IPS-15b (cell line): Measurements from ENCODE around the gene NRP1.
"Not testable (repeated sequence)": the region's sequence is repeated elsewhere in the genome, so short reads cannot be mapped to it uniquely, and the experiment has no call there.

ENCODE experiments used
- H3K27me3 ChIP-seq: one replicate; pipeline ENCODE4 v1.6.1; 2013; ENCODE audit warnings: low read length; ENCODE audit not compliant: control insufficient read depth, insufficient read depth
- H3K36me3 ChIP-seq: one replicate; pipeline ENCODE4 v1.6.1; 2013; ENCODE audit warnings: low read length; ENCODE audit not compliant: control insufficient read depth, insufficient read depth
- H3K4me1 ChIP-seq: one replicate; pipeline ENCODE4 v1.6.1; 2013; ENCODE audit warnings: mild to moderate bottlenecking, low read length; ENCODE audit not compliant: control insufficient read depth, insufficient read depth
- H3K4me3 ChIP-seq: one replicate; pipeline ENCODE4 v1.5.1; 2013; ENCODE audit warnings: low read depth, low read length
- H3K9ac ChIP-seq: one replicate; pipeline ENCODE4 v1.6.1; 2013; ENCODE audit warnings: low read depth, mild to moderate bottlenecking, low read length
- H3K9me3 ChIP-seq: one replicate; pipeline ENCODE4 v1.6.1; 2013; ENCODE audit warnings: mild to moderate bottlenecking, low read length; ENCODE audit not compliant: control insufficient read depth, insufficient read depth

The NRP1 gene

GRCh38 chr10:33311640-33312039 is 22.8 kb downstream of the NRP1 start:
- Histone ChIP-seq H3K4me3 (no peak overlapping the region), H3K9ac (no peak overlapping the region), H3K9me3 (no peaks in the 10 kb centered on the region), H3K4me1 (peaks cover 3% of the 10 kb centered on the region), H3K36me3 (no peaks in the 10 kb centered on the region), H3K27me3 (no peaks in the 10 kb centered on the region)

GRCh38 chr10:33310853-33311252 is 23.6 kb downstream of the NRP1 start:
- no peaks in the 10 kb centered on the region for H3K36me3 ChIP-seq
- H3K27me3 ChIP-seq: no peaks in the 10 kb centered on the region
- H3K4me1 ChIP-seq: peaks cover 3% of the 10 kb centered on the region

GRCh38 chr10:33309406-33309805 is 25.1 kb downstream of the NRP1 start:
- Histone ChIP-seq H3K36me3 (no peaks in the 10 kb centered on the region), H3K27me3 (no peaks in the 10 kb centered on the region), H3K9ac (no peak overlapping the region), H3K4me1 (peaks cover 3% of the 10 kb centered on the region), H3K4me3 (no peak overlapping the region), H3K9me3 (no peaks in the 10 kb centered on the region)

More at GRCh38 chr10:33310853-33311252, 23.6 kb downstream of the NRP1 start:
- Histone ChIP-seq H3K4me3 (no peak overlapping the region), H3K9ac (no peak overlapping the region), H3K9me3 (no peaks in the 10 kb centered on the region)

GRCh38 chr10:33307835-33308234 is 26.6 kb downstream of the NRP1 start:
- no peaks in the 10 kb centered on the region for H3K27me3 ChIP-seq
- H3K4me3 ChIP-seq: no peak overlapping the region
- no peaks in the 10 kb centered on the region for H3K9me3 ChIP-seq
- H3K9ac ChIP-seq: no peak overlapping the region
- peaks cover 3% of the 10 kb centered on the region for H3K4me1 ChIP-seq
- H3K36me3 ChIP-seq: no peaks in the 10 kb centered on the region

- Histone ChIP-seq H3K4me1 (no peaks in the 10 kb centered on the region), H3K36me3 (no peaks in the 10 kb centered on the region), H3K4me3 (no peak overlapping the region), H3K27me3 (no peaks in the 10 kb centered on the region), H3K9ac (no peak overlapping the region), H3K9me3 (no peaks in the 10 kb centered on the region)
These were observed 27.6 kb downstream of the NRP1 start for GRCh38 chr10:33306701-33307519.

- H3K9ac ChIP-seq: no peak overlapping the region
- no peaks in the 10 kb centered on the region for H3K4me1 ChIP-seq
- H3K27me3 ChIP-seq: no peaks in the 10 kb centered on the region
- H3K36me3 ChIP-seq: no peaks in the 10 kb centered on the region
- H3K9me3 ChIP-seq: no peaks in the 10 kb centered on the region
- H3K4me3 ChIP-seq: no peak overlapping the region
These were observed 28.3 kb downstream of the NRP1 start for GRCh38 chr10:33306126-33306525.

- Histone ChIP-seq H3K4me1 (no peaks in the 10 kb centered on the region), H3K4me3 (no peak overlapping the region), H3K9me3 (no peaks in the 10 kb centered on the region), H3K27me3 (no peaks in the 10 kb centered on the region), H3K9ac (no peak overlapping the region), H3K36me3 (no peaks in the 10 kb centered on the region)
These were observed 29.8 kb downstream of the NRP1 start for GRCh38 chr10:33304423-33305225.

GRCh38 chr10:33303988-33304387 is 30.5 kb downstream of the NRP1 start:
- H3K9me3 ChIP-seq: no peaks in the 10 kb centered on the region
- no peaks in the 10 kb centered on the region for H3K36me3 ChIP-seq

GRCh38 chr10:33302208-33302829 is 32.1 kb downstream of the NRP1 start:
- Histone ChIP-seq H3K4me1 (no peaks in the 10 kb centered on the region), H3K4me3 (no peak overlapping the region), H3K9ac (no peak overlapping the region), H3K36me3 (no peaks in the 10 kb centered on the region), H3K9me3 (no peaks in the 10 kb centered on the region), H3K27me3 (no peaks in the 10 kb centered on the region)

More at GRCh38 chr10:33303988-33304387, 30.5 kb downstream of the NRP1 start:
- Histone ChIP-seq H3K27me3 (no peaks in the 10 kb centered on the region), H3K4me1 (no peaks in the 10 kb centered on the region), H3K4me3 (no peak overlapping the region), H3K9ac (no peak overlapping the region)

GRCh38 chr10:33301097-33301789 is 33.2 kb downstream of the NRP1 start:
- Histone ChIP-seq H3K36me3 (no peaks in the 10 kb centered on the region), H3K27me3 (no peaks in the 10 kb centered on the region), H3K9ac (no peak overlapping the region), H3K4me1 (no peaks in the 10 kb centered on the region), H3K9me3 (no peaks in the 10 kb centered on the region), H3K4me3 (no peak overlapping the region)

- H3K9ac ChIP-seq, H3K36me3 ChIP-seq, H3K4me1 ChIP-seq, H3K4me3 ChIP-seq, H3K9me3 ChIP-seq, H3K27me3 ChIP-seq: not testable (repeated sequence)
These were observed 33.9 kb downstream of the NRP1 start for GRCh38 chr10:33300544-33300943.
